Neural crest cell (in vitro differentiated cells): Measurements from ENCODE around the gene SCN9A. TPM values are rescaled to one million over a fixed set of nuclear protein-coding genes. Genes with fewer than 3 reads are reported as not detected.

Experiments
- DNase-seq: peaks from one replicate; pipeline ENCODE4 v3.0.0; 2021; ENCODE audit warnings: low read depth, mixed read lengths, low spot score
- H3K27ac Mint-ChIP-seq: one replicate; pipeline ENCODE4 v1.8.0; 2021; ENCODE audit warnings: mild to moderate bottlenecking, mixed read lengths; ENCODE audit not compliant: unreplicated experiment
- H3K27me3 Mint-ChIP-seq: 2 replicates; pipeline ENCODE4 v1.8.0; 2021; ENCODE audit warnings: low read depth, mild to moderate bottlenecking, mixed read lengths
- H3K36me3 Mint-ChIP-seq: 2 replicates; pipeline ENCODE4 v1.8.0; 2021; ENCODE audit warnings: low read depth, mild to moderate bottlenecking, mixed read lengths
- H3K4me1 Mint-ChIP-seq: 2 replicates; pipeline ENCODE4 v1.8.0; 2021; ENCODE audit warnings: mixed read lengths
- H3K4me3 Mint-ChIP-seq: one replicate; pipeline ENCODE4 v1.8.0; 2021; ENCODE audit warnings: mild to moderate bottlenecking, mixed read lengths
- H3K9me3 Mint-ChIP-seq: 2 replicates; pipeline ENCODE4 v1.8.0; 2021; ENCODE audit warnings: mixed read lengths
- total RNA-seq: library from RNA; stranded (reverse); gene quantifications from 2 replicates; pipeline ENCODE4 v1.2.1, GENCODE V29; 2021
- TF ChIP-seq, protein P1 (sequence below): fragments of 200-600 bp; sonication (generic); conservative IDR thresholded peaks from 2 replicates; pipeline ENCODE4 v1.5.0; 2021; ENCODE audit warnings: antibody characterized with exemption, mild to moderate bottlenecking

The SCN9A gene
- total RNA-seq, 1 donor from 2014 or later: 1.3 TPM

DNA sequence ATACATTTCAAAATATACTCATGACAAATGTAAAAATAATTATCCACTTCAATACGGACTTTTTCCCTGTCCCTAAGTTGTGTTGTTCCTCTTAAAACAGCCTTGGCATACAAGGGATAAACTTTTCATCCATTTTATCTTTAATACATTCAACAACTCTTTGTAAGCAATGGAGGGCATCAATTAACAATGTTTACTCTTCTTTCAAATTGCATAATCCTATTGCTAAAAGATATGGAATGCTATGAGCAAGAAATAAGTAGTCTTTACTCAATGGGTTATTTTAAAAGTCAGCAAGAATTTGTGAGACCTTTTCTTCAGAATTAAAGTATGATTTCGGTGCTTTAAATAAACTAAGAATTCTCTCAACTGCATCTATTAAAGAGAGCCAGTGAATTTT lies 41.9 kb downstream of the SCN9A start:
- Mint-ChIP-seq H3K4me3 (no peak overlapping the region), H3K36me3 (no peaks in the 10 kb centered on the region)
- DNase-seq: no peak

GRCh38 chr2:166332106-166332505 lies 43.6 kb downstream of the SCN9A start:
- Mint-ChIP-seq H3K27ac (no peak overlapping the region), H3K27me3 (peaks cover 4% of the 10 kb centered on the region), H3K4me1 (no peaks in the 10 kb centered on the region), H3K4me3 (no peak overlapping the region), H3K36me3 (no peaks in the 10 kb centered on the region), H3K9me3 (no peaks in the 10 kb centered on the region)
- TF ChIP-seq, protein P1, sequence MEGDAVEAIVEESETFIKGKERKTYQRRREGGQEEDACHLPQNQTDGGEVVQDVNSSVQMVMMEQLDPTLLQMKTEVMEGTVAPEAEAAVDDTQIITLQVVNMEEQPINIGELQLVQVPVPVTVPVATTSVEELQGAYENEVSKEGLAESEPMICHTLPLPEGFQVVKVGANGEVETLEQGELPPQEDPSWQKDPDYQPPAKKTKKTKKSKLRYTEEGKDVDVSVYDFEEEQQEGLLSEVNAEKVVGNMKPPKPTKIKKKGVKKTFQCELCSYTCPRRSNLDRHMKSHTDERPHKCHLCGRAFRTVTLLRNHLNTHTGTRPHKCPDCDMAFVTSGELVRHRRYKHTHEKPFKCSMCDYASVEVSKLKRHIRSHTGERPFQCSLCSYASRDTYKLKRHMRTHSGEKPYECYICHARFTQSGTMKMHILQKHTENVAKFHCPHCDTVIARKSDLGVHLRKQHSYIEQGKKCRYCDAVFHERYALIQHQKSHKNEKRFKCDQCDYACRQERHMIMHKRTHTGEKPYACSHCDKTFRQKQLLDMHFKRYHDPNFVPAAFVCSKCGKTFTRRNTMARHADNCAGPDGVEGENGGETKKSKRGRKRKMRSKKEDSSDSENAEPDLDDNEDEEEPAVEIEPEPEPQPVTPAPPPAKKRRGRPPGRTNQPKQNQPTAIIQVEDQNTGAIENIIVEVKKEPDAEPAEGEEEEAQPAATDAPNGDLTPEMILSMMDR: no peak
- DNase-seq: no peak

More for the DNA sequence above, 41.9 kb downstream of the SCN9A start:
- Mint-ChIP-seq H3K27ac (no peak overlapping the region), H3K4me1 (no peaks in the 10 kb centered on the region), H3K27me3 (peaks cover 4% of the 10 kb centered on the region), H3K9me3 (no peaks in the 10 kb centered on the region)
- TF ChIP-seq, protein P1: no peak

DNA sequence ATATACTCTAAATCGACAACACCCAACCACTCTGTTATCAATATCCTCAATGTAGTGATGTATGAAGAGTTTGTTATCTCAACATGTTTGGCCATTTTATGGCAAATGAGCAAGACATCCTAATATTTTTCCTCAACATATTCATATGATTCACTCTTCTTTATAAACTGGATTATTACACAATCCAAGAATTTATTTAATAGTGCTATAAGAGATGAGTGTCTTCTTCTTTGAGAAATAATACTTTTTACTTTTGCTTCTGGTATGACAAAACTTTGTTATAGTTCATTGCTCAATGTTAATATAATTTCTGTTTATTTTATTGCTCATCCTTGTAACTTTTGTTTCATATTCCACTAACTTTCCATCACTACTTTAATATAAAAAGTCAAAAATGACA lies 44.3 kb downstream of the SCN9A start:
- no peaks in the 10 kb centered on the region for H3K4me1 Mint-ChIP-seq
- DNase-seq: no peak
- H3K4me3 Mint-ChIP-seq: no peak overlapping the region
- no peaks in the 10 kb centered on the region for H3K36me3 Mint-ChIP-seq
- no peaks in the 10 kb centered on the region for H3K9me3 Mint-ChIP-seq
- no peak overlapping the region for H3K27ac Mint-ChIP-seq
- TF ChIP-seq, protein P1: no peak
- H3K27me3 Mint-ChIP-seq: peaks cover 4% of the 10 kb centered on the region

DNA sequence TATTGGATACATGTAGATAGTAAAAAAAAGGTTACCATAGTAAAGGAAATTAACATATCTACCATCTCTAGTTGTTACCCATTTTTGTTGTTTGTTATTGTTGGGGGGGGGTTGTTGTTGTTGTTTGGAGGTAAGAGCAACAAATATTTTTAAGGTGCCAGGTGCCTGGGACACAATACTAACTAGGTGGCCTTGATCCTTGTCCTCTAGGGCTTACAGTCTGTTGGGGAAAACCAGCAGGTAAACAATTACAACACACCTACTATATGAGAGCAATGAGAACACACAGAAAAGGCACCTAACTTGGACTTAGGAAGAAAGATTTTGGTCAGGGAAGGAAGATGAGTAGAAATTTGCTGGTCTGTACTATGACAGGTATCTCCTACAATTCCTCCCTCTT lies 46.3 kb downstream of the SCN9A start:
- Mint-ChIP-seq H3K9me3 (no peaks in the 10 kb centered on the region), H3K27me3 (peaks cover 4% of the 10 kb centered on the region), H3K4me3 (no peak overlapping the region), H3K27ac (no peak overlapping the region), H3K36me3 (no peaks in the 10 kb centered on the region), H3K4me1 (no peaks in the 10 kb centered on the region)
- no peak for DNase-seq
- TF ChIP-seq, protein P1: no peak

GRCh38 chr2:166328147-166328546 lies 47.6 kb downstream of the SCN9A start:
- no peak overlapping the region for H3K27ac Mint-ChIP-seq
- H3K36me3 Mint-ChIP-seq: no peaks in the 10 kb centered on the region
- H3K9me3 Mint-ChIP-seq: no peaks in the 10 kb centered on the region
- H3K4me3 Mint-ChIP-seq: no peak overlapping the region
- DNase-seq: no peak
- no peaks in the 10 kb centered on the region for H3K4me1 Mint-ChIP-seq
- TF ChIP-seq, protein P1: no peak
- H3K27me3 Mint-ChIP-seq: peaks cover 4% of the 10 kb centered on the region

- DNase-seq: no peak
- Mint-ChIP-seq H3K27me3 (peaks cover 5% of the 10 kb centered on the region), H3K9me3 (no peaks in the 10 kb centered on the region), H3K4me1 (no peaks in the 10 kb centered on the region), H3K36me3 (no peaks in the 10 kb centered on the region), H3K4me3 (no peak overlapping the region), H3K27ac (no peak overlapping the region)
- TF ChIP-seq, protein P1: no peak
These were observed 54.7 kb downstream of the SCN9A start for GRCh38 chr2:166321076-166321475.
